GM21576 (cell line): ENCODE data around the gene TAOK3.
"Not testable (repeated sequence)": the region's sequence is repeated elsewhere in the genome, so short reads cannot be mapped to it uniquely, and the experiment has no call there.

Experiments used
- ATAC-seq: cut with Tn5 transposase; IDR thresholded peaks from one replicate; pipeline ENCODE4 v1.9.1; 2021; ENCODE audit warnings: mild to moderate bottlenecking, moderate library complexity; ENCODE audit not compliant: unreplicated experiment

The TAOK3 gene

DNA sequence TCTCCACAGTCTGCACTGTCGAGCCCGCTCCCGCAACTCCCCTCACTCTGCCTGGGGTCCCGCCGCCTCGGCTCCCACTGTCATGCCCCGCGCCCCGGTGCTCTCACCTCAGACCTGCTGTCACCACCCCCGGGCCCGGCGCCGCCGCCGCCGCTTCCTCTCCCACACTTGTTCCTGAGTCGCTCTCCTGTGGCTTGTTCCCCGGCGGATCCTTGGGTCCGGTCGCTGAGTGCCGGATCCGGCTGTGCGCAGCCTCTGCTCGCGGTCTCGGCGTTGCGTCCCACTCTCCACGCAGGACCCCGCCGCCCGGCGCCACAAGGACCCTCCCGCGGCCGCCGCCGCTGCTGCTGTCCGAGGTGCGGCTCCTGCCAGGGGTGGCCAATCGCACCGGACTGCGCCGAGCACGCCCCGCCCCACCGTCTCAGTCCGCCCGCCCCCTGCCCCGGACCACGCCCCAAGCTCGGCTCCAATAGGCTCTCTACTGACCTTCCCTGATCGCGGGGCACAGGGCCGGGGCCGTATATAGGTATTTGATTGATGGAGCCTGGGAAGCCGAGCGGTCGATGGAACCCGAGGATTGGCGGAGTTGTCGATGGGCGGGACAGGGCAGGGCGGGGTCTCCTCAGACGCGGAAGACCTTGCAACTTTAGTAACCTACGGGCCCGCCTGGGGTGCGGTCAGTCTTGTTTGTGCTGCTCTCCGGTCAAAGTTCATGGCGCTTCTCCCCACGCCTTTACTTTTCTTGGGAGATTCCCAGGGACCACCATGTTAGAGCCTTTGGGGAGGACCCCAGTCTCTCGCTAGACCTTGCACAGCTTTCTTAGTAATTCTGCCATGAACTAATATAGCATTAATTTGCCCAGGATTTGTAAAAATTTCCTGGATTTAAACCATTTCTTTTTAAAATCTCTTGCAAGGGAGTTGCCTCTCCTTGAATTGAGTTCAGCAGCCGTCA lies at the start of gene TAOK3:
Gene TAOK3 (minus strand): TSS at position 367 of the 955 bp plus-strand sequence. CDS start 117,340 bp downstream, outside the sequence.
- ATAC-seq, result peak; percentile 76

DNA sequence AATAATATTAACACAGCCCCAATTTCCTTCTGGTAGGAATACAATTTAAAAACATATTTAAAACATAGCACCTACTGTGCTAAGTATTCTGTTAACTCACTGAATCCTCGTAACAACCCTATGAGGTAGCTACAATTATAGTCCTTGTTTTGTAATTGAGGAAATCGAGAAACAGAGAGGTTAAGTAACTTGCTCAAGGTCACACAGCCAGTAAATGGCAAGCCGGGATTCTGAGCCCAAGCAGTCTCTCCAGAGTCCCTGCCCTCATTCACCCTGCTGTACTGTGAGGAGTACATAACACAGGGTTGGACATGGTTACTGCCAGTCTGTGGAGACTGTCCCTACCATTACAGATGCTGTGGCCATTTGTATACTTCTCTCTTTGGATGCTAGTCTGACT lies 48.0 kb upstream of the TAOK3 start:
- no peak for ATAC-seq

DNA sequence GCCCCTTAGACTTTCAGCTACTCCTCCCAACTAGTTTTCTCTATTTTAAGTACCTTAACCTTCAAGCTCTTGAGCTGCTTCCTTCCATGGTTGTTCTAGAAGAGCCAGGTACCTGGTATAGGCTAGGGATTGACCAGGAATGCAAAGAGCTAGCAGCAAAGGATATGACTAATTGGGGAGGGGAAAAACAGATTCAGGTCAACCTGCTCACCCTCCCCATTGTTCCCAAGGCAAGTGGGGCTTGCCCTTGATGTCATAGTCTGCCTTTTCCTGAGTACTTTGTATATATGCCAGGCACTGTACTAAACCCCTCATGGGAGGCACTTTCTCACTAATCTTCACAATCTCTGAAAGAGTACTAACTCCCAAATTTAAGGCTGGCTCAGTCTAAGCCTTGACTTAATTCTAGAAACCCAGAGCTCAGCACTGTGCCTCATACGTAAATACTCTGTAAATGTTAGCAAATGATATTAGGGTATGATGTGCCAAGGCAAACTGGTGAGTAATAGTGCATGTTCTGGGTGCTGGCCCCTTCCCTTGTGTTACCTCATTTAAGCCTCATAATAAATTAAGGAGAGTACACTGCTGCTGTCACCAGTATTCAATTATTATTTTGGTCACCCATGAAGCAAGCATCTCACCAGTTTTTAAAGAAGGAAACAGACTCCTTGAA lies 45.8 kb upstream of the TAOK3 start:
- ATAC-seq, result no peak

DNA sequence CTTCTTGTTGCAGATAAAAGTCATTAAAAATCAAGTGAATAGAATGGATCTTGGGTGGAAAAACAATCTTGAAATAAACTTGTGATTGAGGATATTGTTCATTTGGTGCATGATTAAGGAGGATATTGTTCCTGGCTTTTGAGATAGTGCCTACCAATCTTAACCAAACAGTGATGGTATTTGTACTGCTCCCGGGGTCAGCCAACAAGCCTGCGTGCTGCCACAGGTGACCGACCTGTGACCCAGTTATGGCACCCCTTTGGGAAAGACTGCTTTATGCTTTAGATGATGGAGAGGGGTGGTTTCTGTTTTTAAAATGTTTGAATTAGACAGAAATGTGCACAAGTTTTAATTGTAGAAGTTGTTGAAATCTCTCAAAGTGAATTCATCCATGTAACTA lies 45.2 kb upstream of the TAOK3 start:
- no peak for ATAC-seq

DNA sequence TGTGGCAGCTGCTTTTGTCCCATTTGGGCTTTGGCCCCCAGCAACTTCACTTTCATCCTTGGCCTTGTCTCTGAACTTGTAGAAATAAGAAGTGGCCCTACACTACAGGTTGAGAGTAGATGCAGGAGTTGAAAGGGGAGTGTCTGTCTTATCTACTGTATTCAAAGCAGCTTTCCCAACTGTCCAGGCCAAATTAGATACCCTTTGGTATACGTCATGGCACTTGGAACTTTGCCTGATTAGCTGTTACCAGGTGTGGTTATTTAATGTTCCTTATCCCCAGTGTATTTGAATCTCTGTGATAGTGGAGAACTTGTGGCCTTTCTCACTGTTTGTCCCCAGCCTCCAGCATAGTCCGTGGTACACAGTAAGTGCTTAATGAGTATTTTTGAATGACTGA lies 37.1 kb upstream of the TAOK3 start:
- ATAC-seq, result no peak

DNA sequence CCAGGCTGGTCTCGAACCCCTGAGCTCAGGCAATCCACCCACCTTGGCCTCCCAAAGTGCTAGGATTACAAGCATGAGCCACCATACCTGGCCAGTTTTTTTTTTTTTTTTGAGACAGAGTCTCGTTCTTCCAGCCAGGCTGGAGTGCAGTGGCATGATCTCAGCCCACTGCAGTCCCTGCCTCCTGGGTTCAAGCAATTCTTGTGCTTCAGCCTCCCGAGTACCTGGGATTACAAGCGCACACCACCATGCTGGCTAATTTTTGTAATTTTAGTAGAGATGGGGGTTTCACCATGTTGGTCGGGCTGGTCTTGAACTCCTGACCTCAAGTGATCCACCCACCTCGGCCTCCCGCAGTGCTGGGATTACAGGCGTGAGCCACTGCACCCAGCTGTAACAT lies 35.5 kb upstream of the TAOK3 start:
- ATAC-seq, result not testable (repeated sequence)

DNA sequence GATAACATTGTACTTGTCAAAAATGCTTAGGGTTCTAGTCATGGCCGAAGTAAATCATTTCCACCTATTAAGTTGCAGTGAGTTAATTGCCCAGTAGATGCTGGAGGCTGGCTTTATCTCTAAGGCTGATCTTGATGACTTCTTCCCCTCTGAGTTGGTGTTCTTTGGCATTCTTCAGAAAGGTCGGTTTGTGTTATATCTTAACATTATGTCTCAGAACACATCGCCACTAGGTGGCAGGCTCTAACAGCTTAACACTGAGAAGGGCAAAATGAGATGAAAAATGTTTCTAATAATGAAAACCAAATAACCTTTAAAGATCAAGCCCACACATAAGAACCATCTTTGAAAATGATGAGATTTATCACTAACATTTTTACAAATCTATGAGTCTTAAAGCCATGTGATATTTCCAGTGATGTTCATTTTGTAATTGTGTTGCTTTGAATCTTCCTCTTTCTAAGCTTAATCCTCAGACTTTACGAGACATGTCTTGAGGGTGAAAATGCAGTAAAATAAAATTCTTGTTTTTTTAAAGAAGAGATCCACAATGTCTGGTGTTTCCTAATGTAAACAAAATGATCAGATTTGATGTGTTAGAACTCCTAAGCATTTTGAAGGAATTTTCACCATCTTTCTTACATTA lies 32.3 kb upstream of the TAOK3 start:
- ATAC-seq, result no peak

DNA sequence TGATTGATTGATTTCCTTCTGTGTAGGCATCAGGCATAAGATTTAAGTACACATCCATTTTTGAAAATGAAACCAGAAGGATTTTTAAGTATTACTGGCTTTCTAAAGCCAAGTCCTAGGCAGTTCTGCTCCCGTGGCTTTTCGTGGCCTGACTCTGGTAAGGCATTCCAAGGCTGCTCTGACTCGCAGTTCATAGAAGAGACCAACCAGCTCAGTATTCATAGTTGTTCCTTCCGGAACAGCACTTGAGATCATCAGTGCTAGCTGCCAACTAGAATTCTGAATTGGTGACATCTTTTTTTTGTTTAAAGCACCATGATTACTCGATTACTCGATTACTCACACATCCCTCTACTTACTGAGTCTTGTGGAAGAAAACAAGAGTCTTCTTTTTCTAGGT lies 29.5 kb upstream of the TAOK3 start:
- no peak for ATAC-seq

DNA sequence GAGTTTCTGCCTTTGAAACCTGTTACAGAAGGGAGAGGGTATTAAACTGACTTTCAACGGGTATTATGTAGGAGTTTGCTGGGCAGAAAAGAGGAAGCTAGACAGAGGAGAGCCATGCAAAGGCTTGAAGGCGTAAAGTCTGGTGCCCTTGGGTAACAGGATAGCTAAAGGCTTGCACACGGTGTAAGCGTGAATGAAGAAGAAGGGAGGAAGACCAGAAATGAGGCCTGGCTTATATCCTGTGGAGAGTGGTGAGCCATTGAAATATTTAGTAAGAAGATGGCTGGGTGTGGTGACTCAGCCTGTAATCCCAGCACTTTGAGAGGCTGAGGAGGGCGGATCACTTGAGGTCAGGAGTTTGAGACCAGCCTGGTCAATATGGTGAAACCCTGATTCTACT lies 26.2 kb upstream of the TAOK3 start:
- ATAC-seq, result no peak

DNA sequence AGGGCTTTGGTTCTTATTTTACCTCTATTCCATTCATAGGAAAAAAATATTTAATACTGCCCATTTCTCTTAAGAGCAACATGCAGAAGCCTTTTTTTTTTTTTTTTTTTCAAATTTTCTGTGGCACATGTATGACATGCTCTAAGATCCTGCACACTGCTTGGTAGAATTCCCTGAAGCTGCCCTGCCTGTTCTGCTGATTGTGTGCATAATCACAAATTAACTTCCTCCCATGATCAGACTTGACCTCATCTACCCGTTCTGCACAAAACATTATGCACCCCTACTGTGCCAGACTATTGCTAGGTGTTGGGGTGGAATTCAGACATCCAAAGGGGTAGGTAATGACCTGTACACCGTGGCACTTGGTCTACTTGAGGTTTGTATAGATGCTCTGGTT lies 25.8 kb upstream of the TAOK3 start:
- no peak for ATAC-seq

DNA sequence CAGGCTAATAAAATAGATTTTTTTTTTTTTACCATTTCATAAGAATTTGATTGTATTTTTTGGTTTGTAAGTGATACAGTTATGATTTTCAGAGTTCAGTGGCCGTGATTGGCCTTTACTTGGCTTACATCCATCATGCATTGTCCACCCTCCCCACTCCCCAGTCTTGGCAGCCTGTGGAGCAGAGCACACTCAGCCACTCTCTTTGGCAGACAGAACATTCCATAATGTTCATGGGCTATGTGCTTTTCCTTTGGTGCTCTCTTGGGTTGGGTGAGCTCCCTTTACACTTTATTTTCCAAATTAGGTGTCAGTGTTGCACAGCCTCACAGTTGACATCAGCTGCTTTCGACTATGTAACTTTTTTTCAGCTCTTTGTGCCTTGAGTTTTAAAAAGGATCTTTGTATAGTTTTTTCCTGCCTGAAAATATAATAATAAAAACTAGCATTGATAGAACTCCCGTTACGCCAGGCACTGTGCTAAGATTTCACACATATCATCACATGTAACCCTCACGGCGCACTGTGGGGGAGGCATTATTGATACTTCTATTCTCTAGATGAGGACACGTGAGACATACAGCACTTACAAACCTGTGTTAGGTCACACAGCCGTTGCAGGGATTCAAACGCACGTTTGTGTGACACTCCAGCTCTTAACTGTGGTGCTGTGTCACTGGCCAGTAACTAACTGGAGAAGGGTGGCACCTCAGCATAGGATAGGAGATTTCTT lies 25.2 kb upstream of the TAOK3 start:
- ATAC-seq, result no peak

DNA sequence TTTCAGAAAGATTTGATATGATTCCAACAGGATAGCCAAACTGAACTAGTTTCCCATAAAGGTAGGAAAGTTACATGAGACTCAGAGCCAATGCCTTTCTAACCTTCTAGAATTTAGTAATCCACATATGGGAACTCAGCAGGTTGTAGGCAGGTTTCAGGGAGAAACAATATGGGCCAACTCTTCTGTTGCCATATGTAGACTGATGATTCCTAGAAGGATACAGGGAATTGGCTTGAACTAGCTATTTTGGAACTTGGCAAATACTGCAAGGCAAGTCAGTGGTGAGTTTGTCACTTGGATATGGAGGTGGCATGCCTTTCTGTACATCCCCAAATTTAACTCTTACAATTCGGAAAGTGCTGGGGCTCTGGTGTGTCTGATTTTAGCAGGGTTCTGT lies 19.1 kb upstream of the TAOK3 start:
- ATAC-seq, result no peak

DNA sequence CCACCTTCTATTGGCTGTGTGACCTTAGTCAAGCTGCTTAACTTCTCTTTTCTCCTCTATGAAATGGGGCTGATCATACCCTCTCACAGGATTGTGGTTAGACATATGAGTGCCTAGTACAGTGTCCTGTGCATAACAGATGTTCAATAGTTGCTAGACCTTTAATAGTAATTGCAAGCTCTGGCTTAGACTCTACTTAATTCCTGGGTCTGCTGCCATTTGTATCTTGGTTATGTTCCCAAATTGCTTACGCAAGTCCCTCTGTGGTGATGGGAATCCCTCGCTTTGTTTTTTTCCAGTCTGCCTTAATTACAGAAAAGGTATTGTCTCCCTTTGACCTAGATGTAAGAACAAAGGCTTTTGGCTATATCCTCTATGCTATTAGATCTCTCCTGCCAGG lies 18.7 kb upstream of the TAOK3 start:
- ATAC-seq, result no peak

DNA sequence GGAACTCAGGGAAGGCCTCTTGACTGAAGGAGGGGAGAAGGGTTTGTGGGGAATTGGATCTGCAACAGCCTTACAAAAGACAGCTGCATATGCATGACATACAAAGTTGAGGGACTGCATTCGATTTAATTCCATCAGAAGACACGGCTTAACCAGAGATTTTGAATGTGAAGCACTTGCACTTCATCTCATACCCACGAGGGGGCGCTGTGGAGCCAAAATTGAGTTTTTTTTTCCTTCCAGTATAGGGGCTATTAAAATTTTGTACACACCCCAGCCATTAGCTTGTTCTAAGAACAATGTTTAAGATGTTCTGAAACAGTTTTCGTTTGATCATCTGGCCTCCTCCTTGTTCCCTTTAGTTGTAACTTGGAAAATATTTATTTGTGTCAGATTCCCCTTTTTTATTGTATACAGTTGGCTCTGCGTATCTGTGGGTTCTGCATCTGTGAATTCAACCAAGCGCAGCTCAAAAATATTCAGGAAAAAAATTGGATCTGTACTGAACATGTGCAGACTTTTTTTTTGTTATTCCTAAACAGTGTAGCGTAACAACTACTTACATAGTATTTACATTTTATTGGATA lies 5.3 kb upstream of the TAOK3 start:
- ATAC-seq, result no peak

DNA sequence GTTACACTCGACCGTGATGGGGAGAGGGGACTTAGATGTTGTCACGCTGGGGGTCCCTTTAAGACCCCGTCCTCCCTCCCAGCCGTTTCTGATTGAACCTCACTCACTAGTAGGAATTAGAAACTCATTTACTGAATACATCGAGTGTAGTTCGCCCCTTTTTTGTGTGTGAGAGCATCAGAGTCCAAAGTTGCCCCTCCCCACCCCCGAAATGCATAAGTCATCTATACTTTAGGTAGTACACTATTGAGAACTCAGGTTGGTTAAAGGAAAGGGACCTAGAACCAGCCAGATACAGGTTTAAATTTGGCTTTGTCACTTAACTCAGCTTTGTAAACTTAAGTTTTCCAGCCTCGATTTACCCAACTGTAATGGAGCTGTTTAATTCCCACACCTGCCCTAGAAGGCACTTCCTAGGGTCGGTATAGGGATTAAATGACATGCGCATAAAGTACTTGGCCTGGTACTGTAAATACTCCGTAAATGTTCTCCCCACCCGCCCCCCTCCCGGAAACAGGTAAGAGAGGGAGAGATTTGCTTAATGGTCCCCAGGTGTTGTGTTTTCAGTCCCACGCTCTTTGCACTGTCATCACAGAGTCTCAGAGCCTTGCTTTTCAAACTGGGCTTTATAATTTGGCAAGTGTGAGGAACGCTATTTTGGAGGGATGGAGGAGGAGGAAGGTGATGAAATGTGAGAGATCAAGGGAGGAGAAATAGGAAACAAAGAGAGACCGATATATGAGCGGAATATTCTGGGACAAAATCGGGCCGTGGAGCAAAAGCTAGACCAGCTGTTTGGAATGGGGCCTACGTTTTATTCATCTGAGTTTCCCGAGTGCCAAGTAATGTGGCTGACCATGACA lies 4.5 kb upstream of the TAOK3 start:
- ATAC-seq, result no peak

DNA sequence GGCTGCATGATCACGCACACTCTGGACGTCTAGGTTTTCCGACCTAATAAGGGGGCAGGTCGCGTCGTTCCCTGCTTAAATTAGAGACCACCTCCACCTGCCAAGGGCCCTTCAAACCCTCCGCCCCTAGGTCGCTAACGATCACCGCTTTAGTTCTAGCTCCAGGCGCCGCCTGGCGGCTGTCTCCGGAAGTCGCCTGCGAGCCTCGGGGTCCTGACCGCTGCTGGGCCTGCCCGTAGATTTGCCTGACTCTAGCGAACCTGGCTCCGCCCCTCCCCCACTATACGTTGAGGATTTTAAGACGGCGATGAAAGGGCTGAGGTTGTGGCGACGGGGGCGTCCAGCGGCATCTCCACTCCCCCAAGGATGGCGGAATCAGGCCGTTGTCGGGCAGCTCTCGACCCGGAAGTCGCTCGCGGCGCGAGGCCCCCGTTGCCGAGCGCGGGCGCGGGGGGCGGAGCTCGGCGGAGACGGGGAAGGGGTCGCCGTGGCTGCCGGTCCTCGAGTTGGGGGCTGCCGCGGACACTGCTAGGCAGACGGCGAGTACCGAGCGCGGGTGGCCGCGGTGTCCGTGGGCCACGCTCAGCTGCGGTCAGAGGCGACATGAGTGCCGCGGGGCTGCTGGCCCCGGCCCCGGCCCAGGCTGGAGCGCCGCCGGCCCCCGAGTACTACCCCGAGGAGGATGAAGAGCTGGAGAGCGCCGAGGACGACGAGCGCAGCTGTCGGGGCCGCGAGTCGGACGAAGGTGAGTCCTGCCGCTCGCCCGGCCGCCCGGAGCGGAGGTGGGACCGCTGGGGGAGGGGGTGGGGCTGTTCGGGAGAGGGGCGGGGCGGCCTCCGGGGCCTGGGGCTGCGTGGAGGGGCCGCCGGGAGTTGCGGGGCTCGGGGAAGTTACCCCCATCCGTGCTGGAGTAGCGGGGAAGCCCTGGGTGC lies 3.6 kb upstream of the TAOK3 start, which contains the start of gene SUDS3:
Gene SUDS3 (plus strand): TSS at position 467 of the 932 bp plus-strand sequence. CDS start 137 bp downstream, at position 604.
- ATAC-seq, result peak; percentile 25

DNA sequence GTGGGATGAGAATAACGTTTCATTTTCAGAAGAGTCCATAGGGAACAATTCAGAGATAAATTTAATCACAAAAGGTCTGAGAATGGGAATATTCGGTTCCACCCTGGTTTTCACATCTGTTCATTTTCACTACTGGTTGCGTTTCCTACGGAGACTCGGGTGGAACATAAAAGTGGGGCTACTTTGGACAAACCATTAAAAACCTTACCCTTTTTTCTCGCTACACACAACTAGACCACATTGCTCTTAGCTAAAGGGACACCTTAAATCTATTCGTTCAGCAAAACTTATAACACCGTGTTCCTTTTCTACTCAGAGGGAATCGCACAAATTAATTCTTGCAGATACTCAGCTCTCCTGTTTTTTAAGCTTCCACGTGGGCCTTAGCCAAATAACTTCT lies 2.6 kb upstream of the TAOK3 start:
- ATAC-seq, result no peak

DNA sequence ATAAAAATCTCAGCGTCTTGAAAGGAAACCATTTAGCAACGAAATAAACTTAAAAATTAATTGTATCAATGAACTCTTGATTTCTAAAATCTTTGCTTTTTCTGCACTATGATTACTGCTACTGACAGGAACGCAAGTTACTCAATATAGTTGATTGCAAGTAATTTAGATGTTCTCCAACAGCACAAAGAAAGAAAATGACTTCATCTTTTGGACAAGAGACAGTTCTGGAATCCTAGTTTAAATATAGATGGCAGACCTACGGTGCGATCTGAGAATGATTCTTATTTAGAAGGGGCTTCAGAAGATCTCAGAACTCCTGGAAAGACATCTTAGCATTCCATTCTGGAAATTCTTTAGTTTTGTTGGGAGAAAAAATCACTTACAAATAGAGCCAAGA lies 2.2 kb upstream of the TAOK3 start:
- no peak for ATAC-seq
